Vagina (tissue), 2 donors: ENCODE results near the gene CENPX.

Experiments used
- CTCF ChIP-seq, 3 experiments: fragments of 450-650 bp in 2 of 3; fragments of 200-600 bp in 1 of 3; sonication (generic) in 1 of 3; IDR thresholded peaks; one replicate each; pipeline ENCODE4 v1.5.1; 2017 to 2019; ENCODE audit warnings: antibody characterized with exemption in 3 of 3, mild to moderate bottlenecking in 2 of 3, moderate library complexity in 2 of 3
- POLR2A ChIP-seq, 2 donors: fragments of 450-650 bp; IDR thresholded peaks; one replicate each; pipeline ENCODE4 v1.6.1; 2017; ENCODE audit warnings: antibody characterized with exemption in 2 of 2, mild to moderate bottlenecking in 2 of 2, moderate library complexity in 2 of 2
- POLR2AphosphoS5 ChIP-seq, 2 donors: sonication (generic); formaldehyde crosslinking; IDR thresholded peaks; one replicate each; pipeline ENCODE4 v1.9.0; 2017; ENCODE audit warnings: antibody characterized with exemption in 2 of 2, mild to moderate bottlenecking in 2 of 2, low read depth in 1 of 2; ENCODE audit not compliant: insufficient read depth in 1 of 2

- TF ChIP-seq POLR2A (IDR thresholded peaks at IDR 0.05) = no peak
- no peak for TF ChIP-seq CTCF (IDR thresholded peaks at IDR 0.05)
- TF ChIP-seq POLR2AphosphoS5 (IDR thresholded peaks at IDR 0.05; ENCODE audit: insufficient read depth in 1 of 2, low read depth in 1 of 2) = peak in 1 of 2 donors; percentile 87
These were observed 336 bp upstream of the CENPX start, which contains the start of gene LRRC45 for GRCh38 chr17:82022981-82023446.
